ENCODE data around the gene SENP2.

The SENP2 gene

GRCh38 chr3:185649414-185649813 lies 63.3 kb downstream of the SENP2 start:
- no peaks in the 10 kb centered on the region for H3K9me3 ChIP-seq (ENCODE audit: control insufficient read depth, low read length)
- peaks cover 76% of the 10 kb centered on the region for H3K36me3 ChIP-seq (ENCODE audit: control insufficient read depth, insufficient read depth, low read length, severe bottlenecking)
- H3K4me1 ChIP-seq (ENCODE audit: control insufficient read depth, insufficient read depth, low read length) = peaks cover 42% of the 10 kb centered on the region
- H3K4me3 ChIP-seq (ENCODE audit: low read length) = no peak overlapping the region
- no peak for DNase-seq (ENCODE audit: low read depth)
- H3K27me3 ChIP-seq (replicated peaks; ENCODE audit: control insufficient read depth, insufficient read depth, low read length) = no peaks in the 10 kb centered on the region
- H3K9ac ChIP-seq (ENCODE audit: low read length) = peak overlapping the region; percentile 69

- H3K4me3 ChIP-seq (ENCODE audit: low read length) = no peak overlapping the region
- no peak overlapping the region for H3K9ac ChIP-seq (ENCODE audit: low read length)
- DNase-seq (ENCODE audit: low read depth) = no peak
- H3K27me3 ChIP-seq (replicated peaks; ENCODE audit: control insufficient read depth, insufficient read depth, low read length) = no peaks in the 10 kb centered on the region
- H3K9me3 ChIP-seq (ENCODE audit: control insufficient read depth, low read length) = no peaks in the 10 kb centered on the region
- peaks cover 64% of the 10 kb centered on the region for H3K36me3 ChIP-seq (ENCODE audit: control insufficient read depth, insufficient read depth, low read length, severe bottlenecking)
- peaks cover 51% of the 10 kb centered on the region for H3K4me1 ChIP-seq (ENCODE audit: control insufficient read depth, insufficient read depth, low read length)
These were observed 65.9 kb downstream of the SENP2 start for GRCh38 chr3:185651971-185652370.

- no peaks in the 10 kb centered on the region for H3K9me3 ChIP-seq (ENCODE audit: control insufficient read depth, low read length)
- DNase-seq (ENCODE audit: low read depth) = no peak
- H3K36me3 ChIP-seq (ENCODE audit: control insufficient read depth, insufficient read depth, low read length, severe bottlenecking) = peaks cover 55% of the 10 kb centered on the region
These were observed 68.1 kb downstream of the SENP2 start for GRCh38 chr3:185653949-185654757.

GRCh38 chr3:185654758-185655145 lies 68.7 kb downstream of the SENP2 start:
- Histone ChIP-seq H3K27me3 (replicated peaks; ENCODE audit: control insufficient read depth, insufficient read depth, low read length) (no peaks in the 10 kb centered on the region), H3K4me1 (ENCODE audit: control insufficient read depth, insufficient read depth, low read length) (peaks cover 59% of the 10 kb centered on the region), H3K4me3 (ENCODE audit: low read length) (no peak overlapping the region), H3K36me3 (ENCODE audit: control insufficient read depth, insufficient read depth, low read length, severe bottlenecking) (peaks cover 55% of the 10 kb centered on the region), H3K9ac (ENCODE audit: low read length) (peak overlapping the region; percentile 30), H3K9me3 (ENCODE audit: control insufficient read depth, low read length) (no peaks in the 10 kb centered on the region)
- no peak for DNase-seq (ENCODE audit: low read depth)

More at GRCh38 chr3:185653949-185654757, 68.1 kb downstream of the SENP2 start:
- Histone ChIP-seq H3K9ac (ENCODE audit: low read length) (peak overlapping the region; percentile 30), H3K4me1 (ENCODE audit: control insufficient read depth, insufficient read depth, low read length) (peaks cover 59% of the 10 kb centered on the region), H3K27me3 (replicated peaks; ENCODE audit: control insufficient read depth, insufficient read depth, low read length) (no peaks in the 10 kb centered on the region), H3K4me3 (ENCODE audit: low read length) (no peak overlapping the region)

GRCh38 chr3:185655426-185656320 lies 69.6 kb downstream of the SENP2 start:
- Histone ChIP-seq H3K9ac (ENCODE audit: low read length) (peak overlapping the region; percentile 85), H3K4me3 (ENCODE audit: low read length) (no peak overlapping the region), H3K36me3 (ENCODE audit: control insufficient read depth, insufficient read depth, low read length, severe bottlenecking) (peaks cover 55% of the 10 kb centered on the region), H3K4me1 (ENCODE audit: control insufficient read depth, insufficient read depth, low read length) (peaks cover 61% of the 10 kb centered on the region), H3K9me3 (ENCODE audit: control insufficient read depth, low read length) (no peaks in the 10 kb centered on the region), H3K27me3 (replicated peaks; ENCODE audit: control insufficient read depth, insufficient read depth, low read length) (no peaks in the 10 kb centered on the region)
- no peak for DNase-seq (ENCODE audit: low read depth)

- Histone ChIP-seq H3K36me3 (ENCODE audit: control insufficient read depth, insufficient read depth, low read length, severe bottlenecking) (peaks cover 52% of the 10 kb centered on the region), H3K4me1 (ENCODE audit: control insufficient read depth, insufficient read depth, low read length) (peaks cover 58% of the 10 kb centered on the region)
- peak; percentile 96 for DNase-seq (ENCODE audit: low read depth)
These were observed 70.3 kb downstream of the SENP2 start for GRCh38 chr3:185656321-185656840.

GRCh38 chr3:185657211-185657610 lies 71.1 kb downstream of the SENP2 start:
- Histone ChIP-seq H3K36me3 (ENCODE audit: control insufficient read depth, insufficient read depth, low read length, severe bottlenecking) (peaks cover 49% of the 10 kb centered on the region), H3K4me1 (ENCODE audit: control insufficient read depth, insufficient read depth, low read length) (peaks cover 55% of the 10 kb centered on the region)

More at GRCh38 chr3:185656321-185656840, 70.3 kb downstream of the SENP2 start:
- H3K9ac ChIP-seq (ENCODE audit: low read length) = peak overlapping the region; percentile 86
- no peaks in the 10 kb centered on the region for H3K9me3 ChIP-seq (ENCODE audit: control insufficient read depth, low read length)
- H3K27me3 ChIP-seq (replicated peaks; ENCODE audit: control insufficient read depth, insufficient read depth, low read length) = no peaks in the 10 kb centered on the region
- H3K4me3 ChIP-seq (ENCODE audit: low read length) = no peak overlapping the region

GRCh38 chr3:185657691-185658503 lies 71.8 kb downstream of the SENP2 start:
- peak overlapping the region; percentile 32 for H3K4me3 ChIP-seq (ENCODE audit: low read length)
- H3K27me3 ChIP-seq (replicated peaks; ENCODE audit: control insufficient read depth, insufficient read depth, low read length) = no peaks in the 10 kb centered on the region
- peaks cover 44% of the 10 kb centered on the region for H3K36me3 ChIP-seq (ENCODE audit: control insufficient read depth, insufficient read depth, low read length, severe bottlenecking)
- peaks cover 55% of the 10 kb centered on the region for H3K4me1 ChIP-seq (ENCODE audit: control insufficient read depth, insufficient read depth, low read length)
- H3K9me3 ChIP-seq (ENCODE audit: control insufficient read depth, low read length) = no peaks in the 10 kb centered on the region
- H3K9ac ChIP-seq (ENCODE audit: low read length) = peak overlapping the region; percentile 86
- DNase-seq (ENCODE audit: low read depth) = no peak

More at GRCh38 chr3:185657211-185657610, 71.1 kb downstream of the SENP2 start:
- H3K27me3 ChIP-seq (replicated peaks; ENCODE audit: control insufficient read depth, insufficient read depth, low read length) = no peaks in the 10 kb centered on the region
- peak overlapping the region; percentile 32 for H3K4me3 ChIP-seq (ENCODE audit: low read length)
- no peaks in the 10 kb centered on the region for H3K9me3 ChIP-seq (ENCODE audit: control insufficient read depth, low read length)
- H3K9ac ChIP-seq (ENCODE audit: low read length) = peak overlapping the region; percentile 86
- no peak for DNase-seq (ENCODE audit: low read depth)

GRCh38 chr3:185658504-185658912 lies 72.4 kb downstream of the SENP2 start:
- DNase-seq (ENCODE audit: low read depth) = peak; percentile 95
- Histone ChIP-seq H3K9ac (ENCODE audit: low read length) (peak overlapping the region; percentile 86), H3K27me3 (replicated peaks; ENCODE audit: control insufficient read depth, insufficient read depth, low read length) (no peaks in the 10 kb centered on the region), H3K4me1 (ENCODE audit: control insufficient read depth, insufficient read depth, low read length) (peaks cover 55% of the 10 kb centered on the region), H3K4me3 (ENCODE audit: low read length) (no peak overlapping the region), H3K36me3 (ENCODE audit: control insufficient read depth, insufficient read depth, low read length, severe bottlenecking) (peaks cover 44% of the 10 kb centered on the region), H3K9me3 (ENCODE audit: control insufficient read depth, low read length) (no peaks in the 10 kb centered on the region)

GRCh38 chr3:185658943-185659342 lies 72.8 kb downstream of the SENP2 start:
- DNase-seq (ENCODE audit: low read depth) = no peak
- no peaks in the 10 kb centered on the region for H3K9me3 ChIP-seq (ENCODE audit: control insufficient read depth, low read length)
- H3K4me3 ChIP-seq (ENCODE audit: low read length) = no peak overlapping the region
- peaks cover 55% of the 10 kb centered on the region for H3K4me1 ChIP-seq (ENCODE audit: control insufficient read depth, insufficient read depth, low read length)
- H3K27me3 ChIP-seq (replicated peaks; ENCODE audit: control insufficient read depth, insufficient read depth, low read length) = no peaks in the 10 kb centered on the region
- peaks cover 44% of the 10 kb centered on the region for H3K36me3 ChIP-seq (ENCODE audit: control insufficient read depth, insufficient read depth, low read length, severe bottlenecking)
- peak overlapping the region; percentile 88 for H3K9ac ChIP-seq (ENCODE audit: low read length)
